Glomerular endothelial cell (primary cell): ENCODE results near the gene DTNB. TPM values are rescaled to one million over a fixed set of nuclear protein-coding genes. Genes with fewer than 3 reads are reported as not detected.

ENCODE experiments used
- DNase-seq: peaks from one replicate; pipeline ENCODE4 v3.0.0-alpha.2; 2011; ENCODE audit warnings: low read depth, low spot score; ENCODE audit errors: extremely low read depth
- total RNA-seq: library from RNA; depleted of rRNA; stranded (reverse); fragments of >200 nt; gene quantifications from 2 replicates; pipeline ENCODE4 v1.2.3, GENCODE V29; 2015

Gene DTNB
- total RNA-seq, 1 donor from 2014 or later = 4.8 TPM

DNA sequence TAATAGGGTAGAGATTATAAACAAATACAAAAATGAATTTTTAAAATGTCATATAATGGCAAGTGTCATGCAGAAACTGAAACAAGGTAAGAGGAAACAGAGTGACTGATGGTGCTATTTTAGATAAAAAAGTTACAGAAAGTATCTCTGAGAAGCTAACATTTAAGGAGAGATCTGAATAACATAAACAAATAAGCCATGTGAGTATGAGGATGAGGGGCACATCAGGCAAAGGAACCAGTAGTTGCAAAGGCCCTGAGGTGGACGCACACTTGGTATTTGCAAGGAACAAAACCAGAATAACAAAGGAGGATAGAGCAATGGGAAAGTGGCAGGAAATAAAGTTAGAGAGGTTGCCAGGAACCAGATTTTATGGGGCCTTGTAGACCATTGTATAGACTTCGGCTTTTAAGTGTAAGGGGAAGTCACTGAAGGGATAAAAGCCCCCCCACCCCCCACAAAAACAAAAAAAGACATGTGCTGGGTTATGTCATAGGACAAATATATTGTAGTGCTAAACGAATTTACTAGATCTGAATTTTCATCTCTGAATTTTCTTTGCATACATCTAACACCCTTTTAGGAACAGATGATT lies 159.2 kb downstream of the DTNB start:
- no peak for DNase-seq

DNA sequence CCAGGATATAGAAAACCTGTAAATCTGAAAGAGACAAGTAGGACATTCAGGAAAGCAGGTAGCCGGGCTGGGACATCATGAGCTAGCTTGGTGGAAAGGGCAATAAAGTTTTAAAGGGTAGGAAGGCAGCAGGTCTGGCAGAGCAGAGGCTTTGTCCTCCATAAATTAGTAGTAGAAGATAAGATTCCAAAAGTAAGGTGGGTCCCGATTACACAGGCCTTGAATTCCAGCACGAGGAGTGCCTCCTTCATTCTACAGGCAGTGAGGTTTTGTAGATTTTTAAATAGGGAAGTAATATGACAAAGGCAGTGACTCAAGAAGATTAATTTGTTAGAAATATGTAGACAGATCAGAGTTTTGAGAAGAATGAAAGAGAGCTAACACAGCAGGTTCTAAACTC lies 160.7 kb downstream of the DTNB start:
- no peak for DNase-seq

DNA sequence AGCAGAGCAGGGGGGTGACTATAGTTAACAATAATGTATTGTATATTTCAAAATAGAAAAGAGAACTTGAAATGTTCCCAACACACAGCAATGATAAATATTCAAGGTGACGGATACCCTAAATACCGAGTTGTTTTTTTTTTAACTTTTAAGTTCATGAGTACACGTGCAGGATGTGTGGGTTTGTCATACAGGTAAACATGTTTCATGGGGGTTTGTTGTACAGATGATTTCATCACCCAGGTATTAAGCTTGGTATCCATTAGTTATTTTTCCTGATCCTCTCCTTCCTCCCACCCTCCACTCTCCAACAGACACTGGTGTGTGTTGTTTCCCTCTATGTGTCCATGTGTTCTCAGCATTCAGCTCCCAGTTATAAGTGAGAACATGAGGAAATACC lies 167.2 kb downstream of the DTNB start:
- no peak for DNase-seq

DNA sequence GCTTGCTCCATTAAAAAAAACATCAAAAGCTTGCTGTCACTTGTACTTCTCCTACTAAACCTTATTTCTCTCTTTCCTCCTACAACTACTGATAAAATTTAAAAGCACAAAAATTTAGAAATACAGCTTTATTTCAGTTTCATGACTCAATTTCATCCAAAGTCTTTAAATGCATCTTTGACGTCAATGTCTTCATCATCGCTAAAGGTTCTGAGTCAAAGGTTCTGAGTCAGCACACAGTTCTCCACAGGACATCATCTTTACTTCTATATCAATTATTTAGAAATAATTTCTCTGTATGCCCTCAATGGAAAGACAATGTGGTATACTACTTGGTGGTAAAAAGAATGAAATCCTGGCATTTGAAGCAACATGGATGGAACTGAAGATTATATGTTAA lies 167.8 kb downstream of the DTNB start:
- DNase-seq = no peak

DNA sequence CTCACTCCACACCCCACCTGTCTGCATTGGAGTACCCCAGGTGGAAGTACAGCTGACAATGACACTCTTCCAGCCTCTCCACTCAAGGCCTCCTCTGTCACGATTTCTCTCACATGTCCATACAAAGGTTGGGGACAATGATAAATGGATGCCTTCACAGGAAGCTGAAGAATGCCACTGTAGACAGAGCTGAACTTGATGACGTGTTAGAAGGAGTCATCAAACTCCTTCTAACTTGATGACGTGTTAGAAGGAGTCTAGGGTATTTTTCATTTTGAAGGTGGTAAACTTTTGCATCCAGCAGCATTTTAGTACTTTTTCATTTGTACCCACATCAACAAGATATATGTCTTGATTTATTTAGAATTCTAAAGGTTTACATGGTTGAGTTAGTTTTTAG lies 168.2 kb downstream of the DTNB start:
- DNase-seq = no peak

DNA sequence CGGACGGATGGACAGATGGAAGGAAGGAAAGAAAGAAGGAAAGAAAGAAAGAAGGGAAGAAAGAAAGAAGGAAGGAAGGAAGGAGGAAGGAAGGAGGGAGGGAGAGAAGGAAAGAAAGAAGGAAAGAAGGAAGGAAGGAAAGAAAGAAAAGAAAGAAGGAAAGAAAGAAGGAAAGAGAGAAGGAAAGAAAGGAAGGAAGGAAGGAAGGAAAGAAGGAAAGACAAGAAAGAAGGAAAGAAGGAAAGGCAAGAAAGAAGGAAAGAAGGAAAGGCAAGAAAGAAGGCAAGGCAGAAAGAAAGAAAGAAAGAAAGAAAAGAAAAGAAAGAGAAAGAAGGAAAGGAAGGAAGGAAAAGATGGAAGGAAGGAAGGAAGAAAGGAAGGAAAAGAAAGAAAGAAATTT lies 169.1 kb downstream of the DTNB start:
- no peak for DNase-seq

DNA sequence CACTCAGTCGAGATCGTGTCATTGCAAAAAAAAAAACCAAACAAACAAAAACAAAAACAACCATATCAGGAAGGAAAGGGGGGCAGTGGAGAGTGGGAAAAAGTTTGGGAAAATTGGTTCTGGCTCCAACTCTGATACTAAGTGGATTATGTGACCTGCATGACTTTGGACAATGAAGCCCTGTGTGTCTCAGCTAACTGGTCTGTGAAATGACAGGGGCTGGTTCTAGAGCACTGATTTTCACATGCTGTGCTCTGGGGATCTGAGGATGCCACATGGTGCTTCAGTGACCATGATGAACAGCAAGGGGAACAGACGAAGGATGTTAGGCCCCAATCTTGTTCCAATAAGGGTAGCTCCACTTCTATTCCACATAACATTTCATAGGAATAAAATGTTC lies 174.2 kb downstream of the DTNB start:
- no peak for DNase-seq

DNA sequence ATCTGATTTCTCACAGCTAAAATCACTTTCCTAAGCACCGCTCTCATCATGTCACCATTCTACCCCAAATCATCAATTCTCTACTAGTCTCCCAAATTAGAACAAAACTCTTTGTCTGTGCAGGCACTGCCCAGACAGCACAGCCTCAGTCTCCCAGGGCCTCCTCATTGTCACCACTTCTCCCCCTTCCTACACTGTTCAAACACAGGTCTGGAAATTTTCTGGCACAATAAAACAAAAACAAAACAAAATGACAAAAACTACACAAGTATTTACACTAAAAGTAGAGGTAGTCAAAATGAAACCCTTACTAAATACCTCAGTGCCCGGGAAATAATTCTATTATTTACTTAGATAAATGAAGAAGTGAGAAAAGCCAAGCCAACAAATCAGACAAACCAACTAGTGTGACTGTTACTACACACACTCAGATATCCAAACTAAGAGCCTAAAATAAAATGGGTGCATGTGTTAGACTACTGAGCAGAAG lies 175.4 kb downstream of the DTNB start:
- DNase-seq = no peak

DNA sequence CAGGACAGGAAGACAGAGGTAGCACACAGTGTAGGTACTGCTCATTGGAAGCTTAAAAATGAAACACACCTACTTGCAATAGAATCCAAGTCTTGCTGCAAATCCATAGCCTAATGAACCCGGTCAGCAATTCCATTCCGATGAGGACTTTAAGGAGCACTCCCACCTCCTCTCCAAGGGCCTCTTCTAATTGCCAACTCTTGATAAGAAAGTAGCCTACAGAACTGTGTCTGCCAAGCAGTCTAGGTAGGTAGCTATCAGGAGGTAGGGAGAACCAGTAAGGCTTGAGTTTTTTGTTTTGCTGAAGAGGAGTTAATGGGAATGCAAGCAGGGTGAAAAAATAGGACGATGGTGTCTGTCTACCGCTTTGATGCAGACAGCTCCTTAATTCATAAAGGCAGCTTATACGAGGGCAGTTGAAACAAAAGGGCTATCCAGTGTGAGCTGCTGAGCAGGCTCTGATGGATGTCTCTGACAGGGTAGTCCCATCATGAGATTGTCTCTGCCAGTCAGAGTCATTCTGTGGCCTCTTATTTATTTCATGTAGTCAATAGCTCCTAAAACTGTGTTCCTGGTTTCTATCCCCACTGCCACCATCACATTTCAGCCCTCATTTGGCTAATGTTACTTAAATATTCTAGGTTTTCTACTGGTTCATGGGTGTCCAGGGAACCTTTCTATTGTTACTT lies 176.0 kb downstream of the DTNB start:
- no peak for DNase-seq

DNA sequence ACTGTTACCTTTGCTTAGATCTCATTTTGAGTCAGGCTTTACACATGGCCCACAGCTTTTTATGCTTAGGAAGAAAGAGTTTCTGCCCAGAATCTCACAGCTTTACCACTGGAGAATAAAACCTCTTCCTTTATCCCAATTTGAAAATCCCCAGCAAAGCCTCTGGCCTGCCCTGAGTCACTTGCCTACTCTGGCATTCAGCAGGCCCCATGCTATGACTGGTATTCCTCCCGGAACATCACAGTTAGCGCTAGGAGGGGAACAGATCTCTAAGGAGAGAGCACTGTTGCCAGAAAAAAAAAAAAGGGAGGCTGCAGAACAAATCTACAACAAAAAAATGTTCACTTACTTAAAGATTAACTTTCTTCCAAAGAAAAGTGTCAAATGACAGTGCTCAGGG lies 178.8 kb downstream of the DTNB start:
- DNase-seq = no peak

DNA sequence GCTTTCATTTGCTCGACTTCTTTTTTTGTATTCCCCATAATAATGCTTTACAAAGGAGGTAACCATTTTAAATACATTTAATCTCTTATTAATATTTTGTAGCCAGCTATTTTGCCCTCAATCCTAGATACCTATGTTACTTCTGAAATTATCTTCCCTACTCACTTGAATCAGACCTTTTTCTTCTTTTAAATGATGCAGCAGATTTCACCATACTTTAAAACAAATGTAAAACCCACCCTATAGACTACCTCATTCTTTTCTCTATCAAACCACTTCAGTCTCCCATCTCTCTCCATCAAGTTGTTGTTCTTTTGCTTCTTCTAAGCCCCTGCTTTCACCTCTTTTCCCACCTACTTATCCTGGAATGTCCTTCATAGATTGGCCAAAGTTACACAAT lies 180.2 kb downstream of the DTNB start:
- DNase-seq = no peak

DNA sequence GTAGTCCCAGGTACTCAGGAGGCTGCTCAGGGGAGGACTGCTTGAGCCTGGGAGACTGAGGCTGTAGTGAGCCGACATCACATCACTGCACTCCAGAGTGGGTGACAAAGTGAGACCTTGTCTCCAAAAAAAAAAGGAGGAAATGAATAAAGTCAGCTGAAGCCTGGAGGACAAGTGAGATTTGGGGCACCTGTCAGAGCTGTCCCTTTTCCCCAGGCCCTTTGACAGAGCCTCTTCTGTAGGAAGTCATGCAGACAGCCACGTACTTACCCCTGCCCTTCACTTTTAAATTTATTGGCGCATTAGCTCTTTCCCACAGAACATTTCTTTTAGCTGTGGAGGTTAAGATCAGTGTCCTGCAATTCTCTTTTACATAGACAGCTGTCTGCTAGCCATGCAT lies 180.7 kb downstream of the DTNB start:
- DNase-seq = no peak

DNA sequence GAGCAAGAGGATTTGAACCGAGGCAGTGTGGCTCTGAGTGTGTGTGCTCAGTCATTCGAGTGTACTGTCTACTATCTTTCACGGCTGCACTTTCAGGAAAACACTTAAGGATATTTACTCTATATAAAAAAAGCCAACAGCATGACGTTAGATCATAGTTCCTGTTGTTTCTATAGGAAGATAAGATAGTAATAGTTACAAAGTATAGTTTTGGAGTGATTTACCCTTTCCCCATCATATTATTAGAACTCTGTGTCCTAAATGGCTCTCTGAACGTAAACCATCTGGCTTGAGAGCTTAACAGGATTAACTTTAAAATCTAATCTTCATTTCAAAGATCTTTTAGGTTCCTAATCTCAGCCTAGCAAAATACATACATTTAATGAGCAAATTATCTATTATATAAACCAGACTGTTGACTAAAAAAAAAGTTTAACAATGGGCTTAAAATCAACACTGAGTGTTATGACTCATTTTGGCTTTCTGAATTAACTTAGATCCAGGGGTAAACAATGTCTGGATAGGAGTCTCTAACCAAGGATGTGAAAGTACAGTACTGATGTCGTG lies 181.3 kb downstream of the DTNB start:
- no peak for DNase-seq

DNA sequence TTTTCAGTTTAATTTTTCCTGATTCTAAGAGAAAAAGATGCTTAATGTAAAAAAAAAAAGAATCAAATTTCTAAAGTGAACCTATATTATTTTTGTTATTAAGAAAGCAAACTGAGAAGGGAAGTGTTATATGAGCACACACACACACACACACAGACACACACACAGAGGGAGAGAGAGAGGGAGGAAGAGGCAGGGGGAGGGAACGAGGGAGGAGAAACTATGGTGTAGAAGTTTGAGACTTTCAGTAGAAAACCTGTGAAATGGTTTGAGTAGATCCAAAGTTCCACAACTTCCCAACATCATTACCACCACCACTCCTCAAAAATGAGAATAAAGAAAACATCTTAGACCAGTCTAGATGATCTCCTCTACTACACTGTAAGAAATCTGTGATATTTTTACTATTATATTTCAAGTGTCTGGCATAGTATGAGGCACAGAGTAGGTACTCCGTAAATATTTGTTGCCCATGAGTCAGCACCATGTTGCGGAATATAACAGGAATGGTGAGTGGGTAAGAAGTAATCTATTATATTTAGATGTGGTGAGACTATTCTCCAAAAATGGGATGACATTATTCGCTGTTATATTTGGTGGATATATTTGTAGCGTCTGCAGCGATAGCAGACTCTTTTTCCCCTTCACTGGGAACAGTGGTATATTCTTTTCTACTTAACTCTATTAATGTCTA lies 182.2 kb downstream of the DTNB start:
- no peak for DNase-seq

DNA sequence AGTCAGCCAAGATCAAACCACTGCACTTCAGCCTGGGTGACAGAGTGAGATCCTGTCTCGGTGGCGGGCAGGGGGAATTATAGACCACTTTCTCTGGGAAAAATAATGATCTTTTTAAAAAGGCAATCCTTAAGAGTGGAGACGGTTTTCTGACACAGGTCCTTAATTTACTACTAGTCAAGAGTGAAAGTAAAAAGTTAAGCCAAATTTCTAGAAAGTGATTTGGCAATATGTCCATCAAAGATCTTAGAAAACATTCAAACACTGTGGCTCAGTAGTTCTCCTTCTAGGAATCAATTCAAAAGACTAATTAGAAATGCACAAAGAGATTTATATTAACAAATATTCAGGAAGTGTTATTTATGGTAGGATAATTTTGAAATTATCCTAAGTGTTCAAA lies 183.2 kb downstream of the DTNB start:
- DNase-seq = no peak

DNA sequence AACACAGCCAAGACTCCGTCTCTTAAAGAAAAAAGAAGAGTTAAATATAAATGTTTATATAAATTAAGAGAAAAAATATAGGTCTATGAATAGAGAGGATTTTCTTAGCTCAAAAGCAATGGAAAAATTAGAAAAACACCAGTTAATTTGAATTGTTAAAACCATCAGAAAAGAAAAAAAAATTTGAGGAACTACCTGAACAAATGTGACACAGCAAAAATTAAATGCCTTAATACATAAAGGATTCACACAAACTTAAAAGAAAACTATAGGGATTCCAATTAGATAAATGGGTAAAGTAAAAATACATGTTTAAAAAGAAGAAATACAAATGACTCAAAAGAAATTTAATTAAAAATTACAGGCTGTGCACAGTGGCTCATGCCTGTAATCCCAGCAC lies 183.7 kb downstream of the DTNB start:
- no peak for DNase-seq

DNA sequence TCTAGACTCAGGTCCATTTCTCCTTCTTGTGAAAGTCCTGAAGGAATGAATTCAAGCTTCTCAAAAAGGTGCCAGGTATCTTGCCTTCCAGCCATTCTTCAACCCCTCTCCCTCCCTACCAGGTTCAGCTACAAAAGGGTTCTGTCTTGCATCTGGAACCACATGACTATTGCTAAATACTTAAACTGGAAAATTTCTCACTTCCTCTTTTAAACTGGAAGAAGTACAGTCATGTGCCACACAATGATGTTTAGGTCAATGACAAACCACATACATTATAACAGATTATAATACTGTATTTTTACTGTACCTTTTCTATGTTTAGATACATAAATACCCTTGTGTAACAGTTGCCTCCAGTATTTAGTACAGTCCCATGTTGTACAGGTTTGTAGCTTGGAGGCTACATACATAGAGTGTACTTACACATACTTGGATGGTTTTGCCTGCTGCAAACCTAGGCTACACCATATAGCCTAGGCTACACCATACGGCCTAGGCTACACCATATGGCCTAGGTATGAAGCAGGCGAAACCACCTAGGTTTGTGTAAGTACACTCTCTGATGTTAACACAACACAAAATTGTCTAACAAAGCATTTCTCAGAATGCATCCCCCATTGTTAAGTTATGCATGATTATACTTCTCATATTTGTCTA lies 189.6 kb downstream of the DTNB start:
- no peak for DNase-seq

DNA sequence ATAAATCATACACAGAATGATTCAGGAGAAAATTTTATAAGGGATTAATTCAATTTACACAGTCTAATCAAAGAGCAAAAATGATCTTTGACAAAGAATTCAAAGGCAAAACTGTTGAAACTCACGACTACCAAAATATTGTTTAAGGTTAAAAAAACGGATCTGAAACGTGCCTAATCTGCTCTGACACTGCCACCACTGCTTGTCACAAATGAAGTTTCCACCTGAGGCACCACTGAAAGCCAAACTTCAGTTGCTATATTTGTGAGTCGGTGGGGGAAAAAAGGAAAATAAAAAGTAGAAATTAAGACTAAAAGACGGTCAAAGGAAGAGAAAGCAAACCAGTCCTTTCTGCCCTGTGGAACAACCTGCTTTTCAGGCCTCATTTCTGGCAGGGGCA lies 191.0 kb downstream of the DTNB start:
- no peak for DNase-seq

DNA sequence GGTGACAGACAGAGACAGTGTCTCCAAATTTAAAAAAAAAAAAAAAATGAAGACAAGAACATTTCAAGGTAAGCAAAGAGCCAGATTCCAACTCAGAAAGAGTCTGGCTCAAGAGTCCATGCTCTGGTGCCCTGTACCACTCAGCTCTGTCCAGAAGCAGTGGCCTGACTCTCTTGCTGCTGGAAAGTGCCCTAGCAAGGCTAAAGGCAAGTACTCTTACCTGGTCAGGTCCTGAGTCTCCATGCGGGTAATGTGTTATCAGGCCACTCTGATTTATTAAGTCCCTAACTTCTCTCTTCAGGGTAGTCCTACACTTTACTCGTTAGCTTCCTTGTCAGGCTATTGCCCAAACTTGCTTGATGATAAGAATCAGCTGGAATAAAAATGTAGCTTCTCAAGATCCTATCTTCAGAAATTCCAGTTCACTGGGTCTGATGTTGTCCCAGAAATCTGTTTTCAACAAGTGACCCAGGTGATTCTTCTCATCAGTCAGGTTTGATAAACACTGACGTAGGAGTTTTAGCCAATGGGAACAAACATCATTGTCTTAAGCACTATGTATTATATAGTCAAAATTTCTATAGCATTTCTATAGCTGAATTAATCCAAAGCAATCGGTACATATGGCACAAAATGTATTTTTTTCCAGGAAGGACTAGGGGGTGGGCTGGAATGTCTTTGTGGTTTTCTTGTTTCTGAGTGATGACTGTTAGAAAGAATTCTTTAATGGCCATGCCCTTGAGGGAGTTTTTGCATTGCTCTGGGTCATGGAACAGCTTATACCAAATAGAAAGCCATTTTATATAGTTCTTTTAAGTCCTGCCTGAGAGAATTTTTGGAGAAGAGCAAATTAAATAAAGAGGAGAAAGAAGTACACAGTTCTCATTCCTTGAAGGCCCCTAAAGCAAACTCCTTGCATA lies 191.7 kb downstream of the DTNB start:
- no peak for DNase-seq

DNA sequence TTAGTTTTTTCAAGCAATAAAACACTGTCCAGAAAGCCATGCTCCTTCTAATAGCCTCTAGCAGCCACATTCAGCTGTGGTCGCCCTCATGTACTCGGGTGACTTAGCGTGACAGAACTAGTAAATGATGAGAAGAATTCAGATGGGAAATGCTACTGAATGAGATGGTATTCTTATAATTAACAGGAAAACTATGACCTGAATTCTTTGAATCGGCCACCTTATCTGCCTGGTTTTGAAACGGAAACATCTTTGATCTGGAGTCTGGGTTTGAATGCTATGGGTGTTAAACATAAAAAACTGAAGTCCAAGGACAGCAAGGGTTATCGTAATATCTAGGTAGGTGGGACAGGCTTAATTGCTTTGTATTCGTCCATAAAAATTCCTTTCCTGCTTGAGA lies 192.8 kb downstream of the DTNB start:
- DNase-seq = no peak
